ENCODE measurements around the gene MS4A1.
"Not testable (repeated sequence)": the region's sequence is repeated elsewhere in the genome, so short reads cannot be mapped to it uniquely, and the experiment has no call there.

MS4A1 gene

DNA sequence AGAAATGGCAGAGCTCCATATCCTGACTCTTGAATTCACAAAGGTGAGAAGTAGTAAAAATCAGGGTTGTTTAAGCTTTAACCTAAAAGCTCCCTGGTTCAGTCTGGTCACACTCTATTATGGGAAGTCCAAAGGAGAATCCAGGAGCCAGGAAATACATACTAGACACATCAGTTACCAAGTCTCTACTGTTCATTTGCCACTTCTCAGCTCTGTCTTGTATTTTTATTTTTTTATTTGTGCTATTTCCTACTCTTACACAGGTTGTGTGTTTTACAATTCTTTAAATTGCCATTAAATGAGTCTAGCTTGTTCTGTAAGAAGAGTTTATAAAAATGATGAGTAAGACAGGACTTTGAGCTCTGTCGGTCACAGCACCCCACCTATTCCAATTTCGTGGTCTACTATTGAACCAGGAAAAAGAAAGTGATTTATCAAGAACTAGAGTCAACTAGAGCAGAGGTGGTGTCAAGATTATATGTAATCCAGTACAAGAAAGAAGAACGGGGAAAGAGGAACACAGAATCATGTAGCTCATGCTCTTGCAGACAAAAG, 46.7 kb downstream of the MS4A1 start:
- no peak for DNase-seq (ENCODE audit: low read depth in 2 of 2)

DNA sequence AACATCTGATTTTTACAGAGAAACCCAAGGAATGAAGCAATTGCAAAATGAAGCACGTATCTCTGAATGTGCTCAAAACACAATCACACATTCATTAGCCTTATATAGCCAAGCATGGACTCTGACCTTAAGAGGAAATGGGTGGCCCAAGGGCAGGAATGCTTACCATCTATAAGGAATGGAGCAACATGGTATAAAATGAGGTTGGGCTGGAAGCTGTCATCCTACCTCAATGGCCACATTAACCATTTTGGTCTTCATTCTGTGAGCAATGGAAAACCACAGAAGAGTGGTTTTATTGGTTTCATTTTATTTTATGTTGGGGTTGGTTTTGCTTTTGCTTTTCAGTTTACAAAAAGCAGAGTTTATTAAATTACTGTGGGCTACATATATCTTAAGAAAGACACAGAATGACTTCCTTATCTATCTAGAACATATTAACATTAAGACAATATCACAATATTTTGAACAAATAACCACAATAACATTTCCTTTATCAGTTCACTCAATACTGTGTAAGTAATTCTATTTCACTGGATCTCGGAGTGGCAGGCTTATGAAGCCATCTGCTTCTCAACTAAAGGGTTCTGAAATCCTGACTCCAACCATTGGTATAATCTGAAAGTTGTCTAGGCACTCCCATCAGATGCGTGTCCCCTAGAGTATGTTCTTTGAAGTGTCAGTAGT, 48.7 kb downstream of the MS4A1 start:
- no peak for DNase-seq (ENCODE audit: low read depth in 2 of 2)

DNA sequence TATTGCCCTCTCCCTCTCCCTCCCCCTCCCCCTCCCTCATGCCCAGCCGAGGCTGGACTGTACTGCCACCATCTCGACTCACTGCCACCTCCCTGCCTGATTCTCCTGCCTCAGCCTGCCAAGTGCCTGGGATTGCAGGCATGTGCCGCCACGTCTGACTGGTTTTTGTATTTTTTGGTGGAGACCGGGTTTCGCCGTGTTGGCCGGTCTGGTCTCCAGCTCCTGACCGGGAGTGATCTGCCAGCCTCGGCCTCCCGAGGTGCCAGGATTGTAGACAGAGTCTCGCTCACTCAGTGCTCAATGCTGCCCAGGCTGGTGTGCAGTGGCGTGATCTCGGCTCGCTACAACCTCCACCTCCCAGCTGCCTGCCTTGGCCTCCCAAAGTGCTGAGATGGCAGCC, 54.0 kb downstream of the MS4A1 start:
- not testable (repeated sequence) for DNase-seq (ENCODE audit: low read depth in 2 of 2)

DNA sequence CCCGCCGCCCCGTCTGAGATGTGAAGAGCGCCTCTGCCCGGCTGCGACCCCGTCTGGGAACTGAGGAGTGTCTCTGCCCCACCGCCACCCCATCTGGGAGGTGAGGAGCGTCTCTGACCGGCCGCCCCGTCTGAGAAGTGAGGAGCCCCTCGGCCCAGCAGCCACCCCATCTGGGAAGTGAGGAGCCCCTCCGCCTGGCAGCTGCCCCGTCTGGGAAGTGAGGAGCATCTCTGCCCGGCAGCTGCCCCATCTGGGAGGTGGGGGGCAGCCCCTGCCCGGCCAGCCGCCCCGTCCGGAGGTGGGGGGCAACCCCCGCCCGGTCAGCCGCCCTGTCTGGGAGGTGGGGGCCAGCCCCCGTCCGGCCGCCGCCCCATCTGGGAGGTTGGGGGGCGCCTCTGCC, 54.6 kb downstream of the MS4A1 start:
- DNase-seq (ENCODE audit: low read depth in 2 of 2): not testable (repeated sequence)

DNA sequence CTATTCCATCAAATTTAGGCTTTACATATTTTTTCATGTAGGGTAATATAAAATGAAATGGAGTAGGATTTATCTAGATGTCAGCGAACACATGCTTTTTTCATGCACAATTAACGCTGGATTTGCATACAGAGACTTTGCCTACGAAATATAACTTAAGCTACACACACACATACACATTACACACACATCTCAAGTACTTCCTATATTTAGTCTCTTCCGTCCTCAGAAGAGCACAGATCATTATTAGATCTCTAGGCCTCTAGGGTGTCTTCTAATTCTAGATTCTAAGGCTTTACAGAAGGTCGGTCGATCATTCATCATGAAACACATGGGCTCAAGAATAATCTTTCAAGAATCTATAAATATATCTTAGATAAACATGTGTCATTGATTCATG, 55.7 kb downstream of the MS4A1 start:
- DNase-seq (ENCODE audit: low read depth in 2 of 2): no peak

DNA sequence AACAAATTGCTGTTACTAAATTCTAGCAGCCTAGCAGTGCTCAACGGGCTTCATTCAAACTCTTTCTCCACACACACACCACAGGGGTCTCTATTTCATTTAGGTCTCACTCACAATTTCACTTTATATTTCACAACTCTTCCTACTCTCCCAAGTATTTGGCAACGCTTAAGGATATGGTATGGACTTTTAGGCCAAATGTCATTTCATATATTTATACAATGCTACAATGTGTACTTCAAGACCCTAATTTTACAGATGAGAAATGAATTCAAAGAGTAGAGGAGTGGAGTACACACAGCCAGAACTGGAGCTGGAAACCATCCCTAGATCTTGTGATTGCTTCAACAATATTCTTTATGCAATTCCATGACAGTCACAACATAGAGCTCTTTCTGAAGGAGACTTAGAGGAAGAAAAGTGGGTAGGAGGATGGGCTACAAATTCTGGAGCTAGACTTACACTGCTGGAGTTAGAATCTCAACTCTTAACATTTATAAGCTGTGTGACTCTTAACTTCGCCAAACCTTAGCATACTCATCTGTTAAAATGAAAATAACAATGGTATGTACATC, 57.1 kb downstream of the MS4A1 start:
- no peak for DNase-seq (ENCODE audit: low read depth in 2 of 2)

DNA sequence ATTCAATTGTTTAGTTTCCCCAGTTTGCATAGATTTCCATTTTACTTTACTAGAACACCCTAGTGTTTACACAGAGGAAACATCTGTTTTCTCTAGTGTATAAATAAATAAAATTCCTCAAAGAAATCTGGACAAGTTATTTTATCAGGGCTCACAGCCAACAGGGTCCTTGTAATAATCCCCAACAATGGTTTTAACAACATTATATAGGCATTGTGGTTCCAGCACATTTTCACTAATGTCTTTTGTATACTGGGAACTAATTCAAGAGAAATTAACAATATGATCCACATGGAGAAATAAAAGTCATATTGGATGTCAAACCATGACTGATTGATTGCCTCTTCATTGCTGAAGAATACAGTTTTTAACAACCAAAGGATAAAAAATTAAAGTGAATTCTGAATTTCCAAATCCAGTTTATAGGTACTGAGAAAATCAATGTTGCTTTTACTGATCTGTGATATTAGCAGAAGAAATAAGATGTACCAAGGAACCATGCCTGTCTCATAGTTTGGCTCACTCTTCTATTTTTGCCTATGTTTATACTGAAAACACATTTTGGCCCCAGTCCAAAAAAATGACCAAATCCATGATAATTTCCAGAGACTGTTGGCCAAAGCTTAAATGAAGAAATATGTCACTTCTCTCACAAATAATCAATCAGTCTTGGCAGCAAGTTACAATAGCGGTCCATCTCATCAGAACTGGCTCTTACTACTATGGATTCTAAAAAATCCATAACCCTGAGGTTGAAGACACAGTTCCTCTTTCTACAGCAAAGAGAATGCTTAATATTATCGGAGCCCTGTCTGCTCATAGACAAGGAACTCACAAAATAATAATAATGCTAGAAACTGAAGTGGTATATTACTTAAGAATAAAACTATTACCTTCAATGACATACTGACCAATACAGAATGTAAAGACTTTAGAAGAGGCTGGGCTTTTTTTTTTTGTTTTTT, 58.1 kb downstream of the MS4A1 start:
- DNase-seq (ENCODE audit: low read depth in 2 of 2): no peak

DNA sequence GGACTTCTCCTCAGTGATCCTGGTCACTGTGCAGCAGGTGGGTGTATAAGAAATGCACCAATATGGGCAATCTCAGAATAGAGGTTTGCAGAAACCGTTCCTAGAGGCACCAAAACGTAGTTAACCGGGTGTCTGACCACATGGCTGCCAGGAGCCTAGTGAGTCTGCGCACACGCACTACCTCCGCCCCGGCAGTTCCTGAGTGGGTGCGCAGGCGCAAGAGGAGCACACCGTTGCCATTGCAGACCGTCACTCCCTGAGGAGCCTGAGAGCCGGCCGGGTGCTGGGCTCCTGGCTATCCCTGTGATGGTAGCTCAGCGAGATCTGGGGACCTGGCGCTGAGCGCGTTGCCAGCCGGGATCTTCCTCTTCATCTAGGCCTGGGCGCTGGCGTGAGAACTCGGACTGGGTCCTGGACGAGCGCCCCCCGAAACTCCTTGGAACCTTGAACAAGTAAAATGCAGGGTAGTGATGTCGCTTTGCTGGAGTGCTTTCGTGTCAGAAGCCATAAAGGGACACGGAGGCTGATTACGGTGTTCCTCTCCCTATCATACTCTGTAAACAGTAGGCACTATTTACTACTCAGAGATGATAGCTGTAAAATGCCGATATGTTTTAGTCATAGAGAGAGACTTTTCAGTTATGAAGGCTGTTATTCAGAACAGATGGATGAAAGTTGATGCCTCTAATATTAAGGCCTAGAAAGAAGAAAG, 59.7 kb downstream of the MS4A1 start, which contains the start of gene MS4A13:
TSS of gene MS4A13 (plus strand) at position 249 of the 712 bp plus-strand sequence. CDS start 2,692 bp downstream, outside the sequence.
- no peak for DNase-seq (ENCODE audit: low read depth in 2 of 2)

All from stimulated activated CD8-positive, alpha-beta memory T cell treated with anti-CD3 and anti-CD28 coated beads, Interleukin-7, amount 100 ng/mL, for 4 hours (primary cell).